Stimulated activated CD4-positive, alpha-beta T cell treated with anti-CD3 and anti-CD28 coated beads, Interleukin-2, amount 100 ng/mL, for 48 hours (primary cell): ENCODE measurements around the gene NT5E.
"Not testable (repeated sequence)": the region's sequence is repeated elsewhere in the genome, so short reads cannot be mapped to it uniquely, and the experiment has no call there.

Experiments
- DNase-seq, 2 donors: peaks; one replicate each; pipeline ENCODE4 v3.0.0-alpha.2; 2020

NT5E gene

DNA sequence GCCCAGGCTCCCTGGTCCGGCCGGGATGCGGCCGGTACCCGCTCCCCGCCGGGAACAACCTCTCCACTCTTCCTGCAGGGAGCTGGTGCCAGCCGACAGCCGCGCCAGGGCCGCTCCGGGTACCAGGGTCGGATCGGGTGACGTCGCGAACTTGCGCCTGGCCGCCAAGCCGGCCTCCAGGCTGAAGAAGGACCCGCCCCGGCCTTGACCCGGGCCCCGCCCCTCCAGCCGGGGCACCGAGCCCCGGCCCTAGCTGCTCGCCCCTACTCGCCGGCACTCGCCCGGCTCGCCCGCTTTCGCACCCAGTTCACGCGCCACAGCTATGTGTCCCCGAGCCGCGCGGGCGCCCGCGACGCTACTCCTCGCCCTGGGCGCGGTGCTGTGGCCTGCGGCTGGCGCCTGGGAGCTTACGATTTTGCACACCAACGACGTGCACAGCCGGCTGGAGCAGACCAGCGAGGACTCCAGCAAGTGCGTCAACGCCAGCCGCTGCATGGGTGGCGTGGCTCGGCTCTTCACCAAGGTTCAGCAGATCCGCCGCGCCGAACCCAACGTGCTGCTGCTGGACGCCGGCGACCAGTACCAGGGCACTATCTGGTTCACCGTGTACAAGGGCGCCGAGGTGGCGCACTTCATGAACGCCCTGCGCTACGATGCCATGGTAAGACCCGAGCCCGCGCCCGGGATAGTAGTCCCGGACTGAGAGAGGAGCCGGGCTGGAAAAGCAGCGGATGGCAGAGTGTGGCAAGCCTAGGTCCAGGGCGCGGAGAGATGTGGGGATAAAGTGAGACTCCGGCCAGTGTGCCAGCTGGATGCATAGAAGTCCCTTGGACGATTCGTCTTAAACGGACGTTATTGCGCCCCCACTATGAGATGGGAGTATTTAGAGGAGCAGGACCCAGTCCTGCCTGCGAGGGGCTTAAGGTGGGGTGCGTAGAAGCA lies at the start of gene NT5E:
NT5E (plus strand) TSS at position 266 of the 942 bp plus-strand sequence; CDS start at position 323, 57 bp downstream.
- DNase-seq: peak; percentile 15 to 27

DNA sequence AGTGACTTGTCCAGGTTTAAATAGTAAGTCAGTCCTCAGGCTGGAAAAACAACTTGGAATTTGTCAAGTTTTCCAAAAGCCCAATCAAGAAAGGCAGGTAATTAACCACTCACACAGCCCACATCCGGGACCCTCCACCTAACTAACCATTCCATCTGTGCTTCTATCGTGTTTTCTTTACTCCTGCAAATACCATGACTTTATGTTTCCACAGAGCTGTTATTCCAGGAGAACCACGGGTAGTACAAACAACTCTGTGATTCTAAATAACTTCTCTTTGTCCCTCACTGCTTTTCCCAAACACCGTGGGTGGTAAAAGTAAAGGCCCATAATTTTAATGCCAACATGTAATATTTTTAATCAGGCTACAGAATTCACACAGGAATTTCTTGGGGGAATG lies 49.6 kb upstream of the NT5E start:
- DNase-seq: no peak

DNA sequence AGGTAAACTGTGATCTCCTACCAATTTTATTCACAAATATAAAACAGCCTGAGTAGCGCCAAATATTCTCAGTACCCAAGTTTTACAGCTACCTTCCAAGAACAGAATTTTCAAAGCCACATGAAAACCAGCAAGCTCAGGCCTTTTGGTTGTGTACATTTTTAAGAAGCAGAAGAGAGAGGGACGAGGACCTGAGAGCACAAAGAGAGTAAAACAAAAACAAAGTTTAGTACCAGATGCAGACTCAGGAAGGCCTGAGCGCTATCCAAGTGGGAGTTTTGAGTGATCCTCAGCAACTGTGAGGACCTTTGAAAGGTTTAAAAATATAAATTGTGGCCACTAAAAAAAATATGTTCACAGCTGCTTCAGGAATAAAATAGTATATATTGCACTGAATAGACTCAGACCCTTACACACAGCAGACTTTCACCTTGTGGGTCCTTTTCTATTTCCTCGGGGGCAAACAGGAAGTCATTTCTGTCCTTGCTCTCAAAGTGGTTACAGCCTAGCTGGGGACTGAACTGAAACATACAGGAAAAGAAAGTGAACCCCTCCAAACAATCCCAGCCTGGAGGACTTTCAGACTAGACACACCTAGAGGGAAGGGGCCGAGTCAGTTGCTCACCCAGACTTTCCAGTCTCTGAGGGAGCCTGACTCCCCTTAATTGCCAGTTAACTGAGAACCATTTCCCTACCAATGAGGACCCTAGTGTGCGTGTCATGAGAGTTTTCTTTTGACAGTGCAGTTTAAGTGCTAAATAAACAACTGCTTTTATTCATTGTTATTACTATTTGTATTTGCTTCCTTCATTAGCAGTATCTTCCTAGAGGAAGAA lies 48.5 kb upstream of the NT5E start:
- DNase-seq: no peak

DNA sequence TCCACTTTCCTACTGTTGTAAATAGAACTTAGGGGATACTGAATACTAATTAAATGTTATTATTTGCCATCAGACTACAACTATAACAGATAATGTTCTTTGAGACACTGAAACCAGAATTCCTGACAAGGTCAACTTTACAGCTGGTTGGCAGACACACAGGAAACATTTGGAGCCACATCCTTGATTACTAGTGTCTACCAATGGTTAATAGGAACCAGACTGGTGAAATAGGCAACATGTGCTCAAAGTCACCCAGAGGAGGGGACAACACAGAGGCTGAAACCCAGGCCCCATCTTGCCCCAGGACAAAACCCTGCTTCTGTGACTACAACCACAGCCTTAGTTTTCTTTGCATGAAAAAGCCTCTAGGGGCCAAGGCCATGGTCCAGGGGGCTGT lies 47.8 kb upstream of the NT5E start:
- no peak for DNase-seq

DNA sequence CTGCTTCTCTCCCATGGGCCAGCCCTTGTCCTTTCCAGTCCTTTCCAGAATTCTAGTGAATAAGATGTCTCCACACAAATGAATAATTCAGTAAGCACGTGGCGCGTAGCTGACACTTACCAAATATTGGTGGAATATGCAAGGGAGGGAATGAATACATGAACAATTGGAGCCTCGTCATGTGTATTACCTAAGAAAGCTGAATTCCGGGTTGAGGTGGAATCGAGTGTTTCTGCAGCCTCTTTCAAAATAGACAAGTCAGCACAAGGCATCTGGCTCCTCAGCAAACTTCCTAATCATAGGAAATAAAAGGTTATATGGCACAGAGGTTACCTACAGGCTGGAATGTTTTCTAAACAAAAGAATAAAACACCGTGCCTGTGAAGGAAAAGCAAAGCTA lies 47.0 kb upstream of the NT5E start:
- no peak for DNase-seq

DNA sequence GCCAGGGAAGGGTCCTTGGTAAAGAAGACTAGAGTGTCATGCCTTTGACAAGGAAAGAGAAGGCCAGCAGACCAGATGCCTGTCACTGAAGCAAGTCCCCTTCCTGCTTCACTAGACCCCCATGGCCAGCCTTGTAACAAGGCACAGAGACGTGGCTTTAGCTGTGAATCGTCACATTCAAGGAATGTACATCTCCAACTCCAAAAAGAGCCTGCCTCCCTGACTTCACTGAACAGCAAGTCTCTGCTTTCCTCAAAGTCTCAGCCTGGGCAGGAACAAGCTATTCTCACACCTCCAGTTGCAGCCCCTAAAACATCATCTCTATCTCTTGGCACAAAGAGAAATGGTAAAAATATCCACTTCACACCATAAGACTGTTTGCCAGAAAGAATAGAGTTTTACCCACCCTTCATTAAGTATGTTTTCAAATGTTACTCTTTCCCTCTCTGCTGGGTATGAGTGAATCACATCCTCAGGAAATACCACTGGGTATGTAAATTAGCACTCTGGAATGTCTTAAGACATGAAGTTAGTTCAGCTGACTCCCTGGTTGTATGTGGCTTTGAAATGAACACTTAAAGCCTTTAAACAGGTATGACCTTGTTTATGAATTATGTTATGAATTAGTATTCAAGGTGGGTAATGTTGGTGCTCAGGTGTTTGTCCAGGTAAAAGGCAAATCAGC lies 46.4 kb upstream of the NT5E start:
- no peak for DNase-seq

DNA sequence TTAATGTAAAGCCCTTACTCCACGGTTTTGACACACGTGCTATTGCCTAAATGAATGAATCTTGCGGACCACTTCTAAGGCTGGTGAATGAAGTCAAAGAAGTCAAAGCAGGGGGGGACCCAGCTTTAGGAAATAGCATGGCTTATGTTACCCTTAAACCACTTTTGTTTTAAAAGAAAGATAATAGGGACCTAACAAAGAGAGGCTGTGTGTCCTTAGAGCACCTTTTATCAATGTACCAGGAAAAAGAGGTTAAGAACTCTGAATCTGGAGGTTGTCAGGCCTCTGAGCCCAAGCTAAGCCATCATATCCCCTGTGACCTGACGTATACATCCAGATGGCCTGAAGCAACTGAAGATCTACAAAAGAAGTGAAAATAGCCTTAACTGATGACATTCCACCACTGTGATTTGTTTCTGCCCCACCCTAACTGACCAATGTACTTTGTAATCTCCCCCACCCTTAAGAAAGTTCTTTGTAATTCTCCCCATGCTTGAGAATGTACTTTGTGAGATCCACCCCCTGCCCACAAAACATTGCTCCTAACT lies 45.8 kb upstream of the NT5E start:
- not testable (repeated sequence) for DNase-seq

DNA sequence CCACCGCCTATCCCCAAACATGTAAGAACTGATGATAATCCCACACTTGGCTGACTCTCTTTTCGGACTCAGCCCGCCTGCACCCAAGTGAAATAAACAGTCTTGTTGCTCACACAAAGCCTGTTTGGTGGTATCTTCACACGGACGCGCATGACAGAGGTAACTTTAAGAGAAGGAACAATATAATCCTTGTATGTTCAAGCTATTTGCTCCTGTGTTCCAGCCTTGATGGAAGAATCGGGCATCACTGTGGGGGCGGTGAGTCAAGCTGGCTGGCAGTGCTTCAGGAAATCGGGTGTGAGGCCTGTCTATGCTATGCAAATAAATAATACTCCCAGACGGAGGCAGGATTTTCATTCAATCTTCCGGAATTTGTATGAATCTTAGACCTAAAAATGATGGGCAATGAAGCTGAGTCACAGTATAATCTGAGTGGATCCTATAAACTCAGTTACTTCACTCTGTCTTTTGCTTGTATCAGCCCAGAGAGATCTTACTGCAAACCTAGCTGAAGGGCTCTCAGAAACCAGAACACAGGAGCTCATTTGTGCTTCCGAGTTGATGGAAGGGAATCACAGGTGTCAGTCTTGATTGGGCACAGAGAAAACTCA lies 45.2 kb upstream of the NT5E start:
- DNase-seq: no peak

DNA sequence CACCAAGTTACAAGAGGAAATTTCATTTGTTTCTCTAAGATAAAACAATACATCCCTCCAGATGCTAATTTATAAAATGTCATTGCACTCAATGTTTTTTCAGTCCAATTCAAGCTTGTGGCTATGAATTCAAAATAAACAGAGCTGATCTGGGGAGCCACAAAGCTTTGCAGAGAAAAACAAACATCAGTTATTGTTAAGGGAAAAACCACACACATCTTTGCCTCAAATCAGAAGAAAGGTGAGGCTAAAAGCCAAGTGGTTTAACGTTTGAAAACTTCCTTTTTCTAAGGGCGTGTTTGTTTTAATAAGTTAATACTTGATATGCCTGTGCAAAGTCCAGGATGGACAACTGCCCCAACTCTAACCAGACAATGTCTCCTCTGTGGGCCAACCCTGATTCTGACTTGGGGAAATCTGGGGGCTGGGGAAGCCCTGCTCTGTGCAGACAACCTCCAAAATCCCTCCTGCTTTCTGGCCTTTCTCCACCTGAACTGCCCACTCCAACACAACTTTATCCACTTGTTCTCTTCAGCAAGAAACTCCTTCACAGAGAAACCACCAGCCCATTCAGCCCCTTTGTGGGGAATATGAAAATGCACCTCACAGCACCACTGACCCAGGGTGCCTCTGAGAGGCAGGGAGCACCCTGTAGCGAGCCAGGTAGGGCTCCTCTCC lies 44.6 kb upstream of the NT5E start:
- DNase-seq: no peak

DNA sequence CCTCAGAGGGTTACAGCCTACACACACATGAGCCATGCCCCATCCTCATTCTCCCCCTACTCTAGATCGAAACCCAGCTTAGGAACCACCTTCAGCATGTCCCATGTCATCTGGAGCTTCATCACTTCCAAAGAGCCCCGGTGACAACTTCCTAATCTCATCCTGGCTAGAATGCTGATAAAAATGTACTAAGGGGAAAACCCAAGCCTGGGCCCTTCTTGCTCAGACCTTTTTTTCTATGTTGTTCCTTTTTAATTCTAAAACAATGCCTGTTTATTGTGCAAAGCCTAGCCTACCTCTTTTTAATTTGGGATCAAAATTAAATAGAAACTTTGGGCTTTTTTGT lies 44.1 kb upstream of the NT5E start:
- no peak for DNase-seq

DNA sequence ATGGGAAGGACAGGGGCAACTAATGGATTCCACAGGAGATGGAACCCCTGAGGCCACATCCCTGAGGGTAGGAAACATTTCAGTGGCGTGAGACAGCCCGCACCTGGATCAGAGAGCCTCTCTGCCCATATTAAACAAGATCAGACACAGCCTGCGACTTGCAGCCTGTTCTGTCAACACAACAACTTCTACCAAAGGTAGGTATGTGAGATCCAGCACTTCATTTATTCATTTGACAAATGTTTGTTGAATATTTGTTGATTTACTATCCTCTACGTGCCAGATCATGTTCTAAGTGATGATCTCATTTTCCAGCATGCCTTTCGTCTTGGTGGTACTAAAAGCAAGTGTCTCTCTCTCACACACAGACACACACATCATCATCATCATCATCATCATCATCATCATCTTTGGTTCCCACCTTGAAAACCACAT lies 43.2 kb upstream of the NT5E start:
- DNase-seq: no peak

DNA sequence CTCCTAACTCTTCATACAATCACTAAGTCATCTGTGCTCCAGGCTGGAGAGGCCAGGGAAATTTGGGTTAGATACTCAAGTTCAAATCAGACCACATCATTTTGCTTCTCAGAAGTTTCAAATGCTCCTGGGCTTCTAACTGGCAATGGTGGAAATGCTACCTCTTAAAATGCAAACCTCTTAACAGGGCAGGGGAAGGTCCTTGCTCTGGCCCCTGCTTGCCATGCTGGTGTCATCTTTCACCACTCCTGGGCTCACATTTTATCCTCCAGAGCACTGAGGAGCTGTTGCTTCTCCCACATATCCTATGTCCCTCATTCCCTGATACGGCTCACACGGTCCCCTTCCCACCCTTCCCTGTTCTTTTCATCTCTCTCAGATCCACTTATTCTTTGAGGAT lies 41.8 kb upstream of the NT5E start:
- DNase-seq: no peak

DNA sequence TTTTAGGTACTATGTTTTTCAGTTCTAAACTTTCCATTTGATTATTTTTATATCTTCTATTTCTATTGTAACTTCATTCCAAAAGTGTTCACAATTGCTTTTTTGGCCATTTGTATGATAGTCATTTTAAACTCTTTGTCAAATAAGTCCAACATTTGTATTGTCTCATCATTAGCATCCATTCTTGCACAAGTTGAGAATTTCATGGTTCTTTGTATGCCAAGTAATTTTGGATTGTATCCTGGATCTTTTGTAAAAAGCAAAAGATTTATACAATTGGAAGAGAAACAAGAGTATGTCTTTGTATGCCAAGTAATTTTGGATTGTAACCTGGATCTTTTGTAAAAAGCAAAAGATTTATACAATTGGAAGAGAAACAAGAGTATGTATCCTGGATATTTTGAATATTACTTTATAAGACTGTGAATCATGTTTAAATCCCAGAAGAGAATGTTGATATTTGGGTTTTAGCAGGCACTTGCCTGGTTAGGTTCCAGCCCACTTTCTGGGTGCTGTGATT lies 36.9 kb upstream of the NT5E start:
- no peak for DNase-seq

DNA sequence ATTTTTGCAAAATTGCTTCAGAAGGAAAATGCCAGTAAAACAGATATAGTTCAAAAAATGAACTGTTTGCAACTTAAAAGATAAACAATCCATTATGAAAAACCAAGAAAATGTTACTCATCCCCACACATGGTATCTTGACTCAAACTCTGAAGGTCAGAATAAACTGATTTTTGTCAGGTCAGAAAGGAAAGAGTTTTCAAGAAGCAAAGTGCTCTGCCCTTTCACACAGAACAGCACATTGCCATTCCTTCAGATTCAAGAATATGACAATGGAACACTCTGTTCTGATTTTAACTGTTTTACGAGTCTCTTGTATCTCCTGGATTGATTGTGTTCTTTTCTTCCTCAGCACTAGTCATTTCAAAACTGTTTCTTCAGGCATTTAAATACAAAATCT lies 33.8 kb upstream of the NT5E start:
- DNase-seq: no peak

DNA sequence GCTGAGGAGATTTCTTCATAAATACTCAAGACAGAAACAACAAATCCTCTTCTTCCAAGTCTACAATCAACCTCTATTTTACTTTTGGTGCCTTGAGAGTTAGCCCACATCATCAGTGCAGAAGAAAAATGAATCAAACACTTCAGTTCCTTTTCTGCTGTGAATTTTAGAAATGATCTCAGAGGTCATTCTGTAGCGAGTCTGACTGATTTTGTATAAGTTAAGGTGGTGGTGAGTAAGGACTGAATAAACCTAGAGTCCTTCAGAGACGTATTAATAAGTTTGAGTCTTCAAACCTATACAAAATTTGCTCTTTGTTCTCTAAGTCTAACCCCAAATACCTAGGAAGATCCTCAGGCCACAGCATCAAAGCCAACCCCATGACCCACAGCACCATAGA lies 33.1 kb upstream of the NT5E start:
- no peak for DNase-seq

DNA sequence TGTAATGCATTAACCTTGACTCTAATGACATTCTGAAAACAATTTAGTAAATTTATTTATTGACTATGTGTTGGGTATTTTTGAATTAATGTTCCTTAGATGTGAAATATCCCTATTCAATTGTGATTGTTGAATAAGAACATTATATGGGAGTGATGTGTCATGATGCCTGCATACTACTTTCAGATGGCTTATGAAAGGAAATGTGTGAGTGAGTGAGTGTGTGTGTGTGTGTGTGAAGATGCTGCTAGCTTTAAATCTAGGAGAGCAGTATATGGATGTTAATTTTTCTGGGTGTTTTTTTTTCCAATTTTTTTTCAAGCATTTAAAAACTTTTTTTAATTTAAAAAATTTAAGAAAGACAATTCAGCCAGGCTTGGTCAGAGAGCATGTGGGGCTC lies 32.5 kb upstream of the NT5E start:
- no peak for DNase-seq

DNA sequence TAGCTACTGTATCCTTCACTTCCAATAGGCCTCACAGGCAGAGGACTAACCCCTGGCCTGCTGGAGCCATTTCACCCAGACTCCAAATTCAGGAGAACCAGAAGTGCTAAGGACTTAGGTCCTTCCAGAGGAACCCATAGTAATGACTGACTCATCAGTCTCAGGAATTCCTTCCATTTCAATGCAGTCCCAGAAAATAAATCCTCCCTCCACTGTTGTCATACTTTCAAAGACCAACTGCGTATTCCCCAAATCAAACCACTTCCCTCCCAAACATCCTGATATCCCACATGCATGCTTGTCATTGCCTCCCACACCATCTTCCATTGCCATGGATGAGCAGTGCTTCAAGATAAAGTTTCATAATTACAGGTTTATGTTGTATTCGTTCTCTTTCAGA lies 31.8 kb upstream of the NT5E start:
- DNase-seq: no peak

DNA sequence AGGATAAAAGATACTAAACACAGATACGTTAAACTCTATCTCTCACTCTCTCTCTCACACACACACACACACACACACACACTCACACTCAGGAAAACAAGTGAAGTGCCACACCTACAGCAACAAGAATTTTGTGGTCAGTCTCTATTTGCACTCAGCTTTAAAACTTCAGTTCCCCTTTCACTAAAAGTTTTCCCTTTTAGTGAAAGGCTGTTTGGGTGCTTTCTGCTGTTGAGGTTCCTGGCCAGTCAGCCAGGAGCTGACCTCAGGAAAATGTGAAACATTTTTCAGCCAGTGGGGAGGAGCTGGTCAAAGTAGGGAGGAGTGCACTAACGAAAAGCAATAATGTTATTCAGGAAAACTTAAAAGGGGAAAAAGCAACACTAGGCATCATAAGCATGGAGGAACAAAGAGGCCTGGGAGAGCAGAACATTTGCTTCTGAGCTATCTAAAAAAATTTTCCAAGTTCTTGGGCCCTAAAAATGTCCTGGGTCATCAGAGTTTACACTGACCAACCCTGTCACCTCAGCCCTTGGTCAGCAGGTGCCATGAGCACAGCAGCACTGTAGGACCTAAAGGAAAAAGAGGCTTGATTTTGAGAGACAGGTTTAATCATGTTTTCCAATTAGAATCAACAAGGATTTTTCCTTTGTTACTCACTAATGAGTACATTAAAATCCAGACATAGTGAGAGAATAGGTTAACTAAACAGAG lies 30.7 kb upstream of the NT5E start:
- no peak for DNase-seq

DNA sequence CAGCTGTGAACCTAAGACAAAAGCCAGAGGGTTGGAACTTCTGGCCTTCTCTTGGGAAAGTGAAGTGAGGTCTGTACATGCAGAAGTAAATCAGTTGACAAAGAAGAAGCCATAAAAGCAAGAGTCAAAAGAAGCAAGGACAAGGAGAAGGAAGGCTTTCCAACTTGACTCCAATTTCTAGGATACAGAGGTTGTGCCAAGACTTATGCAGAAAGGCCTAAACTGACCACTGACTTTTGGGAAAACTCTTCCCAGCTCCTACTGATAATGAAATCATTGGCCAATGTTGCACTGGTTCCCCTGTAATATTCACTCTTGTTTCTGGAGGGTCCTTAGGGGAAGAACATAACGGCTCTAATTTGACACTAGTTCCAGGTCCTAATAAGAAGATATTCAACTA lies 29.3 kb upstream of the NT5E start:
- DNase-seq: no peak

DNA sequence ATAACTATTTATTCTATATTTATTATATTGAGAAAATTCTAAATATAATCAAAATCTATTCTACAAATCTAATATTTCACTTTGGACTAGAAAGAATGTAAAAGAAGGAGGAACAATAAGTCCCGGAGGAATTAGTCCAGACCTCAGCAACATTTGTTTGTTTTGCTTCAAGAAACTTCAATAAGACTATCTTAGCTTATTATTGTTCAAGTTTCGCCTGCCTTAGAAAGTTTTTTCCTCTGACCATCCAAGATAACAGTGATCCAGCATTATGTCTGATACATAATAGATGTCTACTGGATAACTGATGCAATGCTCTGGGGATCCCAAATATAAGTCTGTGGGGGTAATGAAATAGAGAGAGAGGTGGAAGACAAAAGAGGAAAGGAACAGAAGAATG lies 28.7 kb upstream of the NT5E start:
- DNase-seq: no peak

DNA sequence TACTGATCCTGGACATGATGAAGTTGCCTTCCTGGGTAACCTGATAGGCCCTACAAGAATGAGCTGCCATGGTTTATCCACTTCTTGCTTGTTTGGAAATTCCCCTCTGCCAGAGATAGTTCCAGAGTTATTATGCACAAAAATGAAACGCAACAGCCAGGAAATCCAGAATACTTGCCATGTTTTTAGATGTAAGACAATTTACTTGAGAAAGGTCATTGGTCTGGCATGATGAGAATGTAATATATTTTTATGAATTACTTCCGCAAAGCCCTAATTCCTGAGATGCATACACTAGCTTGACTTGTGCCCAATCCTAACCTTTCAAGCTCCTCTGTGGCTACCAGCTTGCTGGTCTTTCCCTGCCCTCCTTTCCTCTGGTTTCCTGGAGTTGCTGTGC lies 27.9 kb upstream of the NT5E start:
- DNase-seq: no peak
